ENCODE measurements around the gene WWTR1. TPM values are rescaled to one million over a fixed set of nuclear protein-coding genes. Genes with fewer than 3 reads are reported as not detected.

WWTR1 gene
- total and polyA plus RNA-seq, 2 of the 4 experiments (the other 2 are of a cell fraction) = 38.9 to 65.3 TPM

DNA sequence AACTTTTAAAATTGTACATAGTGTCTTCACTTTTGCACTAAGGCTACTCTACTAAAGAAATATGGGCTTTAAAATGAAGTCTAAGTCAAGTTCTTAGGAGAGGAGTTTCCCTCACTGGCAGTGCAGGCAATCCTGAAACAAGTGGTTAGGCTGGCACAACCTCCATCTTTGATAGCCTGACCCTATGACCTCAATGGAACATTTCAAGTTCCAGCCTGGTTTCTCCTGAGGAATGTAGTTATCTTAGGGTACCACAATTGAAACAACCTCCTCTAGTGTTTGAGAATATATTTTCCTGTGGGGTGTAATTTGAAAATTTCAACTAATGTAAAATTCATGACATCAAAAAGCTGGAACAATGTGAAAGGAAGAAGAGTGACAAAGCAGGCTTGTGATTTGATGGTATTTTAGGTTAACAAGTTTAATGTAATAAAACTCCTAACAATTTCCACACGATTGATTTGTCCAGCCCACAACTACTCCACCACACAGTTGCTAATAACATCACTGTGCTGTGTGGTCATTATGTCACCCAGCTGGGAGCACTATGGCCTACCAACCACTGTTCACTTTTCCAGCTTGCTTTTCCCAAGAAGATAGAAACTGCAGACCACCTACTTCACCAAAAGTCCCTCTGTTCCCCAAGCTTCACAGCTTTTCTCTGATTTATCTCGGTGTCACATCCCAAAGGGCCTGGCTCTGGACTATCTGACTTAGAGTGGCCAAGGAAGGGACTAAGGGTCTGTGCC lies 1.8 kb downstream of the WWTR1 start:
- peaks cover 6% of the 10 kb centered on the region; the same call in 1 of the 2 replicates for H3K9me1 ChIP-seq (ENCODE audit: insufficient read depth, low read length)
- dilution Hi-C loops (cut with HindIII; ENCODE audit: low sequenced_read_pairs, unreplicated experiment) (no loop called here), intact Hi-C loops (cut with micrococcal nuclease) (loop anchor here (5.0 kb wide), 2 partner anchors 46 to 124 kb away; no protein-coding TSS in a partner anchor), in situ Hi-C loops (cut with MboI; ENCODE audit: low sequenced_read_pairs) (no loop called here)
- peak overlapping the region; percentile 98 for H3K14ac ChIP-seq (replicated peaks; ENCODE audit: low read depth, low read length)
- H3K79me1 ChIP-seq (ENCODE audit: low read depth in 1 of 2, low read length in 2 of 2) = peaks cover 3 to 64% of the 10 kb centered on the region in 2 experiments; a peak in 2 of 4 replicates
- peaks cover 15% of the 10 kb centered on the region for H3K36me3 ChIP-seq (ENCODE audit: control insufficient read depth, insufficient read depth, low read length)
- TF ChIP-seq RFX5 (IDR thresholded peaks at IDR 0.05; ENCODE audit: low read depth, low read length) = no peak
- TF ChIP-seq MXI1 (IDR thresholded peaks at IDR 0.05; ENCODE audit: borderline replicate concordance, low read depth, low read length) = no peak
- no peak for TF ChIP-seq MAZ (IDR thresholded peaks at IDR 0.05; ENCODE audit: borderline replicate concordance, low read depth, low read length)
- TF ChIP-seq MAFK (IDR thresholded peaks at IDR 0.05; ENCODE audit: low read depth, low read length) = no peak
- TF ChIP-seq, protein P1, sequence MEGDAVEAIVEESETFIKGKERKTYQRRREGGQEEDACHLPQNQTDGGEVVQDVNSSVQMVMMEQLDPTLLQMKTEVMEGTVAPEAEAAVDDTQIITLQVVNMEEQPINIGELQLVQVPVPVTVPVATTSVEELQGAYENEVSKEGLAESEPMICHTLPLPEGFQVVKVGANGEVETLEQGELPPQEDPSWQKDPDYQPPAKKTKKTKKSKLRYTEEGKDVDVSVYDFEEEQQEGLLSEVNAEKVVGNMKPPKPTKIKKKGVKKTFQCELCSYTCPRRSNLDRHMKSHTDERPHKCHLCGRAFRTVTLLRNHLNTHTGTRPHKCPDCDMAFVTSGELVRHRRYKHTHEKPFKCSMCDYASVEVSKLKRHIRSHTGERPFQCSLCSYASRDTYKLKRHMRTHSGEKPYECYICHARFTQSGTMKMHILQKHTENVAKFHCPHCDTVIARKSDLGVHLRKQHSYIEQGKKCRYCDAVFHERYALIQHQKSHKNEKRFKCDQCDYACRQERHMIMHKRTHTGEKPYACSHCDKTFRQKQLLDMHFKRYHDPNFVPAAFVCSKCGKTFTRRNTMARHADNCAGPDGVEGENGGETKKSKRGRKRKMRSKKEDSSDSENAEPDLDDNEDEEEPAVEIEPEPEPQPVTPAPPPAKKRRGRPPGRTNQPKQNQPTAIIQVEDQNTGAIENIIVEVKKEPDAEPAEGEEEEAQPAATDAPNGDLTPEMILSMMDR (conservative IDR thresholded peaks at IDR 0.05; ENCODE audit: low read depth, low read length) = no peak
- TF ChIP-seq FOS (IDR thresholded peaks at IDR 0.05; ENCODE audit: low read depth, low read length) = no peak
- no peak for TF ChIP-seq SMC3 (IDR thresholded peaks at IDR 0.05; ENCODE audit: low read depth, low read length)
- H3K9me3 ChIP-seq (ENCODE audit: control insufficient read depth, insufficient read depth, low read length) = no peaks in the 10 kb centered on the region
- H2AK5ac ChIP-seq (ENCODE audit: low read depth, low read length) = peak overlapping the region; percentile 61
- H3K27ac ChIP-seq (ENCODE audit: insufficient read depth, low read length) = peak overlapping the region; percentile 92
- H3K4me3 ChIP-seq (ENCODE audit: insufficient read depth, low read depth, low read length) = peak overlapping the region; percentile 70
- peak overlapping the region; percentile 90 for H3K56ac ChIP-seq (ENCODE audit: extremely low read depth, insufficient read depth, low read length)
- H3K4me2 ChIP-seq (ENCODE audit: low read depth, low read length) = peak overlapping the region; percentile 88
- H2BK120ac ChIP-seq (ENCODE audit: low read depth, low read length) = peak overlapping the region; percentile 79
- POLR2A ChIA-PET (ENCODE audit: unreplicated experiment) = interaction anchor here (0.6 to 1.4 kb wide), 6 partner anchors 10 to 120 kb away, joined by 3 to 5 read pairs (median 4); no protein-coding TSS in a partner anchor
- CTCF ChIA-PET = interaction anchor here (0.6 to 1.7 kb wide), 5 partner anchors 87 to 142 kb away, joined by 3 to 7 read pairs (median 3); no protein-coding TSS in a partner anchor
- H3K4me1 ChIP-seq (ENCODE audit: control insufficient read depth, insufficient read depth, low read length) = peaks cover 5% of the 10 kb centered on the region
- peak overlapping the region; percentile 99 for H2AK9ac ChIP-seq (replicated peaks; ENCODE audit: low read depth, low read length, poor library complexity)
- peak overlapping the region; percentile 5; the same call in 1 of the 2 replicates for H2BK20ac ChIP-seq (ENCODE audit: low read depth, low read length)
- peak overlapping the region; percentile 95 for H2AFZ ChIP-seq (replicated peaks; ENCODE audit: low read length, poor library complexity)
- peak overlapping the region; percentile 85 for H4K91ac ChIP-seq (ENCODE audit: insufficient read depth, low read depth, low read length)
- no TSS peak for BruUV-seq (replicated peaks)
- H4K8ac ChIP-seq (ENCODE audit: low read depth in 2 of 2, low read length in 2 of 2) = peak overlapping the region; percentile 46 to 75; a peak in 3 of 4 replicates
- no peaks in the 10 kb centered on the region for H3K27me3 ChIP-seq (ENCODE audit: control insufficient read depth, insufficient read depth, low read length)
- peak overlapping the region; percentile 87 for H2BK15ac ChIP-seq (ENCODE audit: low read depth, low read length)
- H2BK5ac ChIP-seq (ENCODE audit: low read depth, low read length, poor library complexity, severe bottlenecking) = peak overlapping the region; percentile 85
- no peak for DNase-seq
- ATAC-seq (ENCODE audit: low read depth) = no peak
- peak overlapping the region; percentile 100 for H3K23ac ChIP-seq (ENCODE audit: low read depth, low read length)
- peaks cover 50% of the 10 kb centered on the region for H4K20me1 ChIP-seq (ENCODE audit: insufficient read depth, low read length)
- 0% methylated on average over 1 of the region's 2 CpGs; no CpG with 5 or more reads in 1 of the 2 experiments for WGBS, 2 experiments (ENCODE audit: extremely low coverage in 2 of 2, insufficient read length in 1 of 2)
- peak overlapping the region; percentile 69 for H3K4ac ChIP-seq (ENCODE audit: low read depth, low read length)
- H3K18ac ChIP-seq (ENCODE audit: low read depth, low read length) = peak overlapping the region; percentile 70
- H4K5ac ChIP-seq (ENCODE audit: low read depth, low read length) = peak overlapping the region; percentile 9; the same call in 1 of the 2 replicates
- peak overlapping the region; percentile 100 for H3K9ac ChIP-seq (ENCODE audit: low read depth, low read length)

Measured in IMR-90 (cell line).